Measurements from ENCODE around the gene ATP2B3. TPM values are rescaled to one million over a fixed set of nuclear protein-coding genes. Genes with fewer than 3 reads are reported as not detected.

ATP2B3 gene
- total and polyA plus RNA-seq, 2 experiments from 2014 or later, result 0.17 TPM; not detected in 1

- H3K4me3 ChIP-seq, result no peak overlapping the region
- Mint-ChIP-seq H3K4me1 (no peaks in the 10 kb centered on the region), H3K4me3 (no peak overlapping the region), H3K27me3 (ENCODE audit: insufficient read depth, low read depth, poor library complexity) (peaks cover 5% of the 10 kb centered on the region), H3K36me3 (ENCODE audit: low read depth) (no peaks in the 10 kb centered on the region), H3K9me3 (no peaks in the 10 kb centered on the region), H3K27ac (no peak overlapping the region)
- no peaks in the 10 kb centered on the region for H3K27me3 ChIP-seq (ENCODE audit: insufficient read depth)
- no peaks in the 10 kb centered on the region for H3K4me1 ChIP-seq (ENCODE audit: insufficient read depth)
- no peak overlapping the region for H3K27ac ChIP-seq (ENCODE audit: low read depth)
- no peak overlapping the region for H2AFZ ChIP-seq
- TF ChIP-seq POLR2AphosphoS5 (IDR thresholded peaks at IDR 0.05; ENCODE audit: low read depth) (no peak), ZNF462 (CRISPR knock-in tag; IDR thresholded peaks at IDR 0.05) (no peak), NANOG (IDR thresholded peaks at IDR 0.05; ENCODE audit: borderline replicate concordance) (no peak), STAT1 (IDR thresholded peaks at IDR 0.05; ENCODE audit: unreplicated experiment) (no peak), JUNB (IDR thresholded peaks at IDR 0.05; ENCODE audit: unreplicated experiment) (no peak), REST (IDR thresholded peaks at IDR 0.05; ENCODE audit: unreplicated experiment) (no peak), ETS1 (IDR thresholded peaks at IDR 0.05) (no peak), CREB1 (CRISPR knock-in tag; IDR thresholded peaks at IDR 0.05; ENCODE audit: low read depth) (no peak), EZH2phosphoT487 (IDR thresholded peaks at IDR 0.05; ENCODE audit: unreplicated experiment) (no peak), CTCF (conservative IDR thresholded peaks at IDR 0.05; ENCODE audit: low read depth in 2 of 2) (no peak), EZH2 (IDR thresholded peaks at IDR 0.05; ENCODE audit: low read depth, unreplicated experiment) (no peak)
- ATAC-seq (no peak), DNase-seq (ENCODE audit: low spot score) (no peak)
- no peaks in the 10 kb centered on the region for H4K20me1 ChIP-seq (replicated peaks; ENCODE audit: insufficient read depth)
- H3K36me3 ChIP-seq (ENCODE audit: insufficient read depth), result no peaks in the 10 kb centered on the region
- H3K79me2 ChIP-seq (replicated peaks; ENCODE audit: insufficient read depth), result no peaks in the 10 kb centered on the region
- no peaks in the 10 kb centered on the region for H3F3A ChIP-seq (replicated peaks; ENCODE audit: low read depth)
- H3K9me2 ChIP-seq (ENCODE audit: insufficient read depth), result no peaks in the 10 kb centered on the region
- H3K4me2 ChIP-seq, result no peak overlapping the region
These were observed 40.3 kb downstream of the ATP2B3 start for GRCh38 chrX:153557618-153558355.

All from GM23338 (cell line).